Fibroblast of mammary gland (primary cell): ENCODE results near the gene ACBD6.
A peak's percentile ranks its signal among the peaks of the same experiment; 100 is the strongest.

ENCODE experiments used
- DNase-seq: peaks from one replicate; pipeline ENCODE4 v3.0.0-alpha.2; 2010; ENCODE audit warnings: low read depth
- H3K4me3 ChIP-seq: 2 replicates; pipeline ENCODE4 v1.5.1; 2011; ENCODE audit warnings: low read depth, mild to moderate bottlenecking, low read length, moderate library complexity; ENCODE audit not compliant: control insufficient read depth
- TF ChIP-seq, protein P1 (sequence below): conservative IDR thresholded peaks from 2 replicates; pipeline ENCODE4 v1.5.1; 2011; ENCODE audit warnings: low read depth, low read length, inconsistent platforms; ENCODE audit not compliant: control insufficient read depth, insufficient read depth

The ACBD6 gene

GRCh38 chr1:180272395-180272794 is 230.0 kb downstream of the ACBD6 start:
- TF ChIP-seq, protein P1, sequence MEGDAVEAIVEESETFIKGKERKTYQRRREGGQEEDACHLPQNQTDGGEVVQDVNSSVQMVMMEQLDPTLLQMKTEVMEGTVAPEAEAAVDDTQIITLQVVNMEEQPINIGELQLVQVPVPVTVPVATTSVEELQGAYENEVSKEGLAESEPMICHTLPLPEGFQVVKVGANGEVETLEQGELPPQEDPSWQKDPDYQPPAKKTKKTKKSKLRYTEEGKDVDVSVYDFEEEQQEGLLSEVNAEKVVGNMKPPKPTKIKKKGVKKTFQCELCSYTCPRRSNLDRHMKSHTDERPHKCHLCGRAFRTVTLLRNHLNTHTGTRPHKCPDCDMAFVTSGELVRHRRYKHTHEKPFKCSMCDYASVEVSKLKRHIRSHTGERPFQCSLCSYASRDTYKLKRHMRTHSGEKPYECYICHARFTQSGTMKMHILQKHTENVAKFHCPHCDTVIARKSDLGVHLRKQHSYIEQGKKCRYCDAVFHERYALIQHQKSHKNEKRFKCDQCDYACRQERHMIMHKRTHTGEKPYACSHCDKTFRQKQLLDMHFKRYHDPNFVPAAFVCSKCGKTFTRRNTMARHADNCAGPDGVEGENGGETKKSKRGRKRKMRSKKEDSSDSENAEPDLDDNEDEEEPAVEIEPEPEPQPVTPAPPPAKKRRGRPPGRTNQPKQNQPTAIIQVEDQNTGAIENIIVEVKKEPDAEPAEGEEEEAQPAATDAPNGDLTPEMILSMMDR: no peak
- DNase-seq: no peak
- H3K4me3 ChIP-seq: no peak overlapping the region

DNA sequence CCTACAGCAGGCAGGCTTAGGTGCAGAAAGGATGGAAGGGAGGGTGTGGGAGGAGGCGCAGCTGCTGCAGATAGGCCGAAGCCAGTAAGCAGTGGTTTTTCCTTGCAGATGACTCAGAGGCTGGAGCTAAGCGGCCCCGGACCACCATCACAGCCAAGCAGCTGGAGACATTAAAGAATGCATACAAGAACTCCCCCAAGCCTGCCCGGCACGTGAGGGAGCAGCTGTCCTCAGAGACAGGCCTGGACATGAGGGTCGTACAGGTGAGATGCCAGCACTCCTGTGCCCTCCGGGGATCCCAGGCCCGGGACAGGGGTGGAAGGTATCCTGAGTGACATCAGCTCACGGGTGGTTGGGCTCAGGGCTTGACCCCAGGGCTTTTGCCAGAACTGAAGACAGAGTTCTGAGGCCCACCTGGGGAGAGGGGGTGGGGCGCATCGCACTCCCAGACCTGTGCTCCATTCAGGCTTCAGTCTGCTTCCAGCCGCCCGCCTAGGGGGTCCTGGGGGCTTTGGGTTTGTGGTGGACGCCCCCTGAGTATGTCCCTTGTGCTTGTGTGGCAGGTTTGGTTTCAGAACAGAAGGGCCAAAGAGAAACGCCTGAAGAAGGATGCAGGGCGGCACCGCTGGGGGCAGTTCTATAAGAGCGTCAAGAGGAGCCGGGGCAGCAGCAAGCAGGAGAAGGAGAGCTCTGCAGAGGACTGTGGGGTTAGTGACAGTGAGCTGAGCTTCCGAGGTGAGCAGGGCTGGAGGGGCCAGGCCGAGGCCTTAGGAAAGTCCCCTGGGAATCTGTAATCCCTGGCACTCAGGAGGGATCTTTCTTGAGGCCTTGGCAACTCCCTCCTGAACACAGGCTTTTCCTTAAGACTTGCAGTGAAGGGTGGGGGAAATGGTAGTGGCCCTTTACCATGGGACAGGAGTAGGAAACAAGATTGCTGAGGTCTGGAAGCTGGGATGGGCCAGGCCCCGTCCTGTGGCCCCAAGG is 230.8 kb downstream of the ACBD6 start:
- TF ChIP-seq, protein P1: no peak
- DNase-seq: peak; percentile 63
- H3K4me3 ChIP-seq: no peak overlapping the region

DNA sequence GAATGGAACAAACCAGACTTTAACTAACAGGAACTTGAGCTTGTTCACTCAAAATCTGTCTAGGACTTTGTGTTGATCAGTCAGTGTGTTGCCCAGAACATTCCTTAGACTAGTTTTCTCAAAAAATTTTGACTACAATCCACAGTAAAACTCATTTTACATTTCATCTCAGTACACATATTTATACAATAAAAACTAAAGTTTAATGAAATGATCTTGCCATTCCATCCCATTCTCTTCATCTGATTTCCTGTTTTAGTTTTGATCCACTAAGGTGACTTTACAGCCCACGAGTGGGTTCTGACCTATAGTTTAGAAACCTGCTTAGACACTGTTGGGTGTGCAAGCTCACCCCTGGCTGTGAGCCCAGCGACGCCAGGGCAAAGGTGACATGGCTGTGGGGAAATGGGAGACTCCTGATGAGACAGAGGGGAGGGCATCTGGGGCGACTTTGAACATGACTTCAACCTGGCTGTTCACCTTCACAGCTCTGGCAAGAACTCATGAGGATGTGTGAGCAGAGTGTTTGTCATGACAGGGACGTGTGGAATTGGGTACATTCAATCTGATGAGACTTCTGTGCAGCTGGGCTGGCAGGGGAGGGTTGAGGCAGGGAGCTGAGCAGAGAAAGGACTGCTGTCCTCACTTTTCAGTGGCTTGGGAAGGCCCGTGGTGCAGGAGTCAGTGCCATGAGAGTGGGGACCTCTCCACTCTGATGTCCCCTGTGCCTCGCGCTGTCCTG is 231.7 kb downstream of the ACBD6 start:
- TF ChIP-seq, protein P1: no peak
- DNase-seq: no peak
- no peak overlapping the region for H3K4me3 ChIP-seq

DNA sequence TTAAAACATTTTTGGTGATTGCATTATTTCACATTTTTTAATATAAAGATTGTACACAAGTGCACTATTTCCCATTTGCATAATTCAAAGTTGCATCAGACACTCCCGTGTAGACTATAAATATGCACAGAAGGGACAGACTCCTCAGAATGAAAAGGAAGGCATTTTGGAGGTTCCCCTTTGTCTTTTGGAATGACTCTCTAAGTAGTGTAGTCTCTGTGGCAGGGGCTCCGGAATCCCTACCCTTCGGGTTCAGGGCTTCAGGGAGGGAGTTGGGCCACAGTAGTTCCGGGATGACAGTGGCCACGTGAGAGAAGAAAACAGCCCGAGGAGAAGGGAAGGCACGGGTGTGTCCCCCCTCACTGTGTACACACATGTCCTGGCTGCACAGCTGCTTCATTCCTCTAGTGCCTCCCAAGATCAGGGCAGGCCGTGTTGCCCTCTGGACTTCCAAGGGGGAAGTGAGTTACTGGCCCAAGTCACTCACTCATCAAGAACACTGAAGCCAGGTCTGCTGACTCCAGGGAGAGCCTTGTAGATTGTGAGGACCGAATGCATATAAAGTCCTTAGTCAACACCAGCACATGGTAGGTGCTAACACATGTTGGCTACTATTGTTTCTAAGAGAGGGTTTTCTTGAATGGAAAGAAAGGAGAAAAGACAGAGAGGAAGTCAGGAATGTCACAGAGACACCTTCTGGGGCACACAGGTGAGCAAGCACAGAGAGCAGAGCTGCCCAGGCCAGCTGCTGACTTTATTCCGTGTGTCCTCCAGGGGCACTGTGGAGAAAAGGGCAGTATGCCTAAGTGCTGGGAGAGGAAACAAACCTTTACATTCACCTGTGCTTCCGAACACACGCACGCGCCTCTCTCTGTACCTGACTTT is 232.5 kb downstream of the ACBD6 start:
- DNase-seq: no peak
- H3K4me3 ChIP-seq: no peak overlapping the region
- TF ChIP-seq, protein P1: peak; percentile 29

GRCh38 chr1:180268556-180269075 is 233.8 kb downstream of the ACBD6 start:
- TF ChIP-seq, protein P1: no peak

More at GRCh38 chr1:180268556-180269075, 233.8 kb downstream of the ACBD6 start:
- H3K4me3 ChIP-seq: no peak overlapping the region
- DNase-seq: no peak
